HCT116 (cell line): ENCODE measurements around the gene IMMP2L. TPM values are rescaled to one million over a fixed set of nuclear protein-coding genes. Genes with fewer than 3 reads are reported as not detected.

Experiments
- ATAC-seq: fragments of 200-7000 bp; cut with Tn5 transposase; 2 replicates; pipeline ENCODE4 v1.9.1; 2020; ENCODE audit warnings: mild to moderate bottlenecking, moderate library complexity
- BruUV-seq: library from RNA; stranded (reverse); fragments of 400-500 nt; replicated peaks from 2 replicates; lab custom pipeline; 2021; lab: Mats Ljungman, UMichigan
- CTCF ChIA-PET: fragments of 300-600 bp; sonication (Branson Sonifier 250); formaldehyde crosslinking; loops from one replicate; lab custom pipeline; 2021; ENCODE audit warnings: antibody characterized with exemption; lab: Charles Lee
- POLR2A ChIA-PET: fragments of 300-600, 350-600 bp; sonication (Branson Sonifier 250); formaldehyde crosslinking; loops from one replicate; lab custom pipeline; 2021; ENCODE audit warnings: antibody characterized with exemption; lab: Charles Lee
- RAD21 ChIA-PET, 2 experiments: fragments of 300-600 bp; sonication (Branson Sonifier 250); formaldehyde crosslinking; loops; one replicate each; lab custom pipeline; 2023; ENCODE audit warnings: low total read pairs in 2 of 2; ENCODE audit not compliant: uncharacterized antibody in 2 of 2, unreplicated experiment in 2 of 2, low non-redundant PET in 1 of 2; lab: Charles Lee
- DNase-seq: peaks from one replicate; pipeline ENCODE4 v3.0.0-alpha.2; 2010; ENCODE audit warnings: low read depth, low spot score
- H2AFZ ChIP-seq: fragments of 200-600 bp; shearing (Covaris generic), sonication (generic); 2 replicates; pipeline ENCODE4 v1.6.1; 2017; ENCODE audit warnings: low read depth, mixed run types, mixed read lengths, antibody characterized with exemption, low read length; ENCODE audit not compliant: poor library complexity, severe bottlenecking
- H3K27ac ChIP-seq: 2 replicates; pipeline ENCODE4 v1.5.1; 2012; ENCODE audit warnings: low read depth, low read length
- H3K27me3 ChIP-seq: fragments of 200-600 bp; sonication (generic); 2 replicates; pipeline ENCODE4 v1.6.1; 2016; ENCODE audit warnings: mixed run types, low read length, mixed read lengths; ENCODE audit not compliant: insufficient read depth
- H3K36me3 ChIP-seq, 2 experiments: fragments of 200-500 bp in 1 of 2; fragments of 200-600 bp in 1 of 2; sonication (Bioruptor generic) in 1 of 2; sonication (generic) in 1 of 2; 2 replicates each; pipeline versions ENCODE4 v1.5.1 to v1.6.1; 2014 to 2016; ENCODE audit warnings: low read length in 2 of 2, inconsistent platforms in 1 of 2, mixed read lengths in 1 of 2, mixed run types in 1 of 2; ENCODE audit not compliant: insufficient read depth in 2 of 2, control insufficient read depth in 1 of 2
- H3K4me1 ChIP-seq, 2 experiments: fragments of 200-600 bp in 1 of 2; sonication (generic) in 1 of 2; 2 replicates each; pipeline versions ENCODE4 v1.5.1 to v1.6.1; 2012 to 2017; ENCODE audit warnings: low read length in 2 of 2, inconsistent platforms in 1 of 2, mild to moderate bottlenecking in 1 of 2, mixed read lengths in 1 of 2, mixed run types in 1 of 2, moderate library complexity in 1 of 2; ENCODE audit not compliant: insufficient read depth in 2 of 2, control insufficient read depth in 1 of 2
- H3K4me2 ChIP-seq: fragments of 200-600 bp; sonication (generic); 2 replicates; pipeline ENCODE4 v1.6.1; 2017; ENCODE audit warnings: mixed run types, low read length, mixed read lengths
- H3K4me3 ChIP-seq, 2 experiments: fragments of 200-600 bp in 1 of 2; sonication (generic) in 1 of 2; replicated peaks in 1 of 2; 2 replicates each; pipeline ENCODE4 v1.5.1; 2011 to 2016; ENCODE audit warnings: low read length in 2 of 2, control low read depth in 1 of 2, low read depth in 1 of 2, mild to moderate bottlenecking in 1 of 2, mixed read lengths in 1 of 2, mixed run types in 1 of 2
- H3K79me2 ChIP-seq: fragments of 200-600 bp; sonication (generic); 2 replicates; pipeline ENCODE4 v1.6.1; 2017; ENCODE audit warnings: mild to moderate bottlenecking, mixed run types, low read length, moderate library complexity, mixed read lengths; ENCODE audit not compliant: insufficient read depth
- H3K9ac ChIP-seq: fragments of 200-600 bp; sonication (generic); 2 replicates; pipeline ENCODE4 v1.6.1; 2016; ENCODE audit warnings: low read length, mixed read lengths
- H3K9me2 ChIP-seq: fragments of 200-600 bp; sonication (generic), shearing (Covaris generic); 2 replicates; pipeline ENCODE4 v1.6.1; 2017; ENCODE audit warnings: mixed run types, mild to moderate bottlenecking, moderate library complexity; ENCODE audit not compliant: insufficient read depth
- H3K9me3 ChIP-seq, 2 experiments: fragments of 200-500 bp in 1 of 2; fragments of 200-600 bp in 1 of 2; sonication (Bioruptor generic) in 1 of 2; sonication (generic) in 1 of 2; 2 replicates each; pipeline ENCODE4 v1.6.1; 2014 to 2017; ENCODE audit warnings: low read length in 2 of 2, mixed read lengths in 2 of 2, inconsistent platforms in 1 of 2, low read depth in 1 of 2, mild to moderate bottlenecking in 1 of 2, mixed run types in 1 of 2, moderate library complexity in 1 of 2; ENCODE audit not compliant: control insufficient read depth in 1 of 2, insufficient read depth in 1 of 2
- H4K20me1 ChIP-seq: fragments of 200-600 bp; sonication (generic), shearing (Covaris generic); 2 replicates; pipeline ENCODE4 v1.6.1; 2017; ENCODE audit warnings: mixed run types, mild to moderate bottlenecking, moderate library complexity; ENCODE audit not compliant: insufficient read depth
- EGR1 ChIP-seq: IDR thresholded peaks from 2 replicates; pipeline ENCODE4 v1.6.1; 2012; ENCODE audit warnings: low read depth
- JUND ChIP-seq: IDR thresholded peaks from 2 replicates; pipeline ENCODE4 v1.6.1; 2012
- RAD21 ChIP-seq: IDR thresholded peaks from 2 replicates; pipeline ENCODE4 v1.6.1; 2012; ENCODE audit warnings: low read depth, mild to moderate bottlenecking
- REST ChIP-seq: IDR thresholded peaks from 2 replicates; pipeline ENCODE4 v1.6.1; 2012; ENCODE audit warnings: low read depth
- SIN3A ChIP-seq: IDR thresholded peaks from 2 replicates; pipeline ENCODE4 v1.6.1; 2012; ENCODE audit warnings: low read depth
- YY1 ChIP-seq: IDR thresholded peaks from 2 replicates; pipeline ENCODE4 v1.6.1; 2011; ENCODE audit warnings: low read length, low read depth, moderate library complexity, mild to moderate bottlenecking; ENCODE audit not compliant: insufficient replicate concordance; ENCODE audit errors: extremely low read depth
- intact Hi-C: fragments of 100-400 bp; cut with micrococcal nuclease; formaldehyde crosslinking; loops from 2 replicates; pipeline ENCODE4 v1.10.0; 2022
- total RNA-seq: library from RNA; stranded (reverse); gene quantifications from one replicate; pipeline ENCODE4 v1.2.1, GENCODE V29; 2021; ENCODE audit not compliant: unreplicated experiment

Gene IMMP2L
- total RNA-seq, 1 experiment from 2014 or later = 21.1 TPM

DNA sequence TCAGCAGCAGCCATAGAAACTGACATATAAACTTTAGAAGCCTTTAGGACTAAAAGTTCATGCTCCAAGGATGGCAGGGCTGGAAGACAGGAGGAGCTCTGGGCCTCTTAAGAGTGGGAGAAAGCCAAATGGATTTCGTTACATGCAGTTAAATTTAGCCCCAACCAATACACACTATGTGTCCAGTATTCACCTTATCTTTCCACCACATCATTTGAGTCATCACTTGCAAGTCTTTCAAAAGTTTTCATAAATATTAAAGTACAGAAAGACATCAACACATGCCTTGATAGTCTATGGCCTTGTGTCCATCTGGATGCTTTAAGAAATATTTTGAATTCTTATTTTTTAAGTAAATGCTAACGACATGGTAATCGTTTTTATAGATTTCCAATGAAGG is 863.7 kb downstream of the IMMP2L start:
- no TSS peak for BruUV-seq
- Histone ChIP-seq H3K27me3 (no peaks in the 10 kb centered on the region), H3K4me2 (no peak overlapping the region), H4K20me1 (no peaks in the 10 kb centered on the region), H3K9me3 (no peaks in the 10 kb centered on the region), H3K4me3 (no peak overlapping the region)
- TF ChIP-seq EGR1 = no peak
- TF ChIP-seq, all 23 proteins: peak for 0
- ChIA-PET CTCF (no interaction called here), POLR2A (no interaction called here), RAD21 (no interaction called here)
- Histone ChIP-seq H3K27ac (no peak overlapping the region), H3K79me2 (no peaks in the 10 kb centered on the region), H2AFZ (no peak overlapping the region), H3K4me1 (no peaks in the 10 kb centered on the region), H3K9me2 (no peaks in the 10 kb centered on the region), H3K9ac (no peak overlapping the region), H3K36me3 (no peaks in the 10 kb centered on the region)
- ATAC-seq = no peak
- no peak for DNase-seq
- intact Hi-C loops = loop anchor here (1.0 kb wide), 1 partner anchor 21 kb away; no protein-coding TSS in a partner anchor

- no peak overlapping the region for H2AFZ ChIP-seq
- no peaks in the 10 kb centered on the region for H3K27me3 ChIP-seq
- ChIA-PET CTCF (no interaction called here), POLR2A (no interaction called here)
- ATAC-seq = no peak
- no peak for TF ChIP-seq REST
- no peak for TF ChIP-seq JUND
- no peak for TF ChIP-seq YY1
- no peak for TF ChIP-seq RAD21
- no peak for TF ChIP-seq SIN3A
- TF ChIP-seq, all 23 proteins: peak for 0
- Histone ChIP-seq H3K9me2 (no peaks in the 10 kb centered on the region), H3K4me3 (no peak overlapping the region), H3K4me1 (no peaks in the 10 kb centered on the region), H3K79me2 (no peaks in the 10 kb centered on the region), H4K20me1 (no peaks in the 10 kb centered on the region), H3K9me3 (no peaks in the 10 kb centered on the region), H3K4me2 (no peak overlapping the region), H3K9ac (no peak overlapping the region), H3K27ac (no peak overlapping the region), H3K36me3 (no peaks in the 10 kb centered on the region)
- RAD21 ChIA-PET = no interaction called here
- intact Hi-C loops = loop anchor here (2.0 kb wide), 1 partner anchor 15 kb away; no protein-coding TSS in a partner anchor
- no TSS peak for BruUV-seq
- DNase-seq = no peak
Observed at GRCh38 chr7:110693344-110693743, 868.9 kb downstream of the IMMP2L start.
